Caco-2 (cell line): Measurements from ENCODE around the gene MXD3. TPM values are rescaled to one million over a fixed set of nuclear protein-coding genes. Genes with fewer than 3 reads are reported as not detected.

ENCODE experiments used
- BruUV-seq: library from RNA; stranded (reverse); fragments of 400-500 nt; replicated peaks from 2 replicates; lab custom pipeline; 2021; lab: Mats Ljungman, UMichigan
- CTCF ChIA-PET: fragments of 300-600 bp; sonication (Branson Sonifier 250); formaldehyde crosslinking; loops from one replicate; lab custom pipeline; 2022; ENCODE audit warnings: antibody characterized with exemption; lab: Charles Lee
- POLR2A ChIA-PET: fragments of 300-600 bp; sonication (Branson Sonifier 250); formaldehyde crosslinking; loops from one replicate; lab custom pipeline; 2022; ENCODE audit warnings: antibody characterized with exemption; lab: Charles Lee
- DNase-seq, 2 experiments: peaks; one replicate each; pipeline versions ENCODE4 v3.0.0 to v3.0.0-alpha.2; 2020 to 2022
- H3K27me3 ChIP-seq: replicated peaks from 2 replicates; pipeline ENCODE4 v1.6.0; 2011; ENCODE audit warnings: low read length; ENCODE audit not compliant: control insufficient read depth, insufficient read depth
- H3K36me3 ChIP-seq: 2 replicates; pipeline ENCODE4 v1.5.1; 2011; ENCODE audit warnings: low read length; ENCODE audit not compliant: control insufficient read depth, insufficient read depth
- H3K4me1 ChIP-seq: fragments of 250-450 bp; sonication (Bioruptor Pico); 2 replicates; pipeline ENCODE4 v1.5.1; 2020; ENCODE audit warnings: mild to moderate bottlenecking
- H3K4me3 ChIP-seq: 2 replicates; pipeline ENCODE4 v1.5.1; 2011; ENCODE audit warnings: low read depth, mild to moderate bottlenecking, control low read depth, low read length
- H3K9me3 ChIP-seq: fragments of 250-450 bp; sonication (Bioruptor Pico); 2 replicates; pipeline ENCODE4 v1.5.1; 2020; ENCODE audit warnings: mild to moderate bottlenecking, moderate library complexity
- H3K27ac Mint-ChIP-seq: one replicate; pipeline ENCODE4 v1.8.0; 2022; ENCODE audit warnings: mixed read lengths; ENCODE audit not compliant: unreplicated experiment
- H3K27me3 Mint-ChIP-seq: one replicate; pipeline ENCODE4 v1.8.0; 2022; ENCODE audit warnings: mixed read lengths; ENCODE audit not compliant: insufficient read depth, unreplicated experiment
- H3K36me3 Mint-ChIP-seq: one replicate; pipeline ENCODE4 v1.8.0; 2022; ENCODE audit warnings: mild to moderate bottlenecking, mixed read lengths; ENCODE audit not compliant: insufficient read depth, unreplicated experiment
- H3K4me1 Mint-ChIP-seq: one replicate; pipeline ENCODE4 v1.8.0; 2022; ENCODE audit warnings: low read depth, mixed read lengths; ENCODE audit not compliant: unreplicated experiment
- H3K4me3 Mint-ChIP-seq: one replicate; pipeline ENCODE4 v1.8.0; 2022; ENCODE audit warnings: mild to moderate bottlenecking, moderate library complexity, mixed read lengths; ENCODE audit not compliant: unreplicated experiment
- H3K9me3 Mint-ChIP-seq: one replicate; pipeline ENCODE4 v1.8.0; 2022; ENCODE audit warnings: mixed read lengths; ENCODE audit not compliant: unreplicated experiment
- intact Hi-C: fragments of 100-400 bp; cut with micrococcal nuclease; formaldehyde crosslinking; loops from one replicate; pipeline ENCODE4 v1.10.0; 2022; ENCODE audit not compliant: unreplicated experiment
- total RNA-seq: library from RNA; stranded (reverse); gene quantifications from 2 replicates; pipeline ENCODE4 v1.2.3, GENCODE V29; 2022
- TF ChIP-seq, protein P1 (sequence below), 2 experiments: fragments of 200-600 bp in 1 of 2; IDR thresholded peaks; 1 replicate in 1 of 2; 2 replicates in 1 of 2; pipeline versions ENCODE4 v1.5.1 to v1.8.0; 2011 to 2022; ENCODE audit warnings: antibody characterized with exemption in 1 of 2, control low read depth in 1 of 2, inconsistent platforms in 1 of 2, low read depth in 1 of 2, low read length in 1 of 2, mild to moderate bottlenecking in 1 of 2, moderate library complexity in 1 of 2; ENCODE audit not compliant: insufficient read depth in 1 of 2, severe bottlenecking in 1 of 2, unreplicated experiment in 1 of 2

The MXD3 gene
- total RNA-seq, 1 experiment from 2014 or later: 19.8 TPM

GRCh38 chr5:177293819-177294581 lies 17.7 kb downstream of the MXD3 start:
- no TSS peak for BruUV-seq
- intact Hi-C loops: no loop called here
- no peaks in the 10 kb centered on the region for H3K4me1 ChIP-seq
- Mint-ChIP-seq H3K27ac (no peak overlapping the region), H3K9me3 (no peaks in the 10 kb centered on the region), H3K36me3 (peaks cover 73% of the 10 kb centered on the region), H3K27me3 (no peaks in the 10 kb centered on the region), H3K4me1 (no peaks in the 10 kb centered on the region), H3K4me3 (no peak overlapping the region)
- POLR2A ChIA-PET: no interaction called here
- H3K36me3 ChIP-seq: peaks cover 7% of the 10 kb centered on the region
- H3K9me3 ChIP-seq: no peaks in the 10 kb centered on the region
- no peaks in the 10 kb centered on the region for H3K27me3 ChIP-seq
- H3K4me3 ChIP-seq: no peak overlapping the region
- DNase-seq: no peak
- TF ChIP-seq, protein P1, sequence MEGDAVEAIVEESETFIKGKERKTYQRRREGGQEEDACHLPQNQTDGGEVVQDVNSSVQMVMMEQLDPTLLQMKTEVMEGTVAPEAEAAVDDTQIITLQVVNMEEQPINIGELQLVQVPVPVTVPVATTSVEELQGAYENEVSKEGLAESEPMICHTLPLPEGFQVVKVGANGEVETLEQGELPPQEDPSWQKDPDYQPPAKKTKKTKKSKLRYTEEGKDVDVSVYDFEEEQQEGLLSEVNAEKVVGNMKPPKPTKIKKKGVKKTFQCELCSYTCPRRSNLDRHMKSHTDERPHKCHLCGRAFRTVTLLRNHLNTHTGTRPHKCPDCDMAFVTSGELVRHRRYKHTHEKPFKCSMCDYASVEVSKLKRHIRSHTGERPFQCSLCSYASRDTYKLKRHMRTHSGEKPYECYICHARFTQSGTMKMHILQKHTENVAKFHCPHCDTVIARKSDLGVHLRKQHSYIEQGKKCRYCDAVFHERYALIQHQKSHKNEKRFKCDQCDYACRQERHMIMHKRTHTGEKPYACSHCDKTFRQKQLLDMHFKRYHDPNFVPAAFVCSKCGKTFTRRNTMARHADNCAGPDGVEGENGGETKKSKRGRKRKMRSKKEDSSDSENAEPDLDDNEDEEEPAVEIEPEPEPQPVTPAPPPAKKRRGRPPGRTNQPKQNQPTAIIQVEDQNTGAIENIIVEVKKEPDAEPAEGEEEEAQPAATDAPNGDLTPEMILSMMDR (IDR thresholded peaks at IDR 0.05; ENCODE audit: insufficient read depth in 1 of 2, low read depth in 1 of 2, low read length in 1 of 2, severe bottlenecking in 1 of 2, unreplicated experiment in 1 of 2): no peak
- CTCF ChIA-PET: no interaction called here

DNA sequence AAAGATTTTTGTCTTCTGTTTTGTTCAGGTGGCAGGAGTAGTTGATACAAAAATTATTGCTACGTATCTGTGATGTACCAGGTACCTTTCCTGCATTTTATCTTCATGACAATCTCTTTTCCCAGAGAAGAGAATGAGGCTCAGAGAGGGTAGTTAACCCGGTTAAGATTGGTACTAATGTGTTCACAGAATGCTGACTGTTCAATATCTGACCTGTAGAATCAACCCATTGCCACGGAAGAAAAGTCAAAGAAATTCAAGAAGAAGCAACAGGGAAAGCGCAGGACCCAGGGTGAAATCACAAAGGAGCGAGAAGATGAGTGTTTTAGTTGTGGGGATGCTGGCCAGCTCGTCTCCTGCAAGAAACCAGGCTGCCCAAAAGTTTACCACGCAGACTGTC lies 20.0 kb downstream of the MXD3 start:
- Histone ChIP-seq H3K4me1 (no peaks in the 10 kb centered on the region), H3K4me3 (no peak overlapping the region), H3K27me3 (no peaks in the 10 kb centered on the region), H3K9me3 (no peaks in the 10 kb centered on the region), H3K36me3 (peaks cover 7% of the 10 kb centered on the region)
- no peak overlapping the region for H3K4me3 Mint-ChIP-seq
- no peaks in the 10 kb centered on the region for H3K9me3 Mint-ChIP-seq
- no peaks in the 10 kb centered on the region for H3K4me1 Mint-ChIP-seq
- peaks cover 51% of the 10 kb centered on the region for H3K36me3 Mint-ChIP-seq
- CTCF ChIA-PET: no interaction called here
- no peak overlapping the region for H3K27ac Mint-ChIP-seq
- no TSS peak for BruUV-seq
- POLR2A ChIA-PET: no interaction called here
- no peak for DNase-seq
- intact Hi-C loops: no loop called here
- TF ChIP-seq, protein P1 (IDR thresholded peaks at IDR 0.05; ENCODE audit: insufficient read depth in 1 of 2, low read depth in 1 of 2, low read length in 1 of 2, severe bottlenecking in 1 of 2, unreplicated experiment in 1 of 2): no peak
- H3K27me3 Mint-ChIP-seq: no peaks in the 10 kb centered on the region

DNA sequence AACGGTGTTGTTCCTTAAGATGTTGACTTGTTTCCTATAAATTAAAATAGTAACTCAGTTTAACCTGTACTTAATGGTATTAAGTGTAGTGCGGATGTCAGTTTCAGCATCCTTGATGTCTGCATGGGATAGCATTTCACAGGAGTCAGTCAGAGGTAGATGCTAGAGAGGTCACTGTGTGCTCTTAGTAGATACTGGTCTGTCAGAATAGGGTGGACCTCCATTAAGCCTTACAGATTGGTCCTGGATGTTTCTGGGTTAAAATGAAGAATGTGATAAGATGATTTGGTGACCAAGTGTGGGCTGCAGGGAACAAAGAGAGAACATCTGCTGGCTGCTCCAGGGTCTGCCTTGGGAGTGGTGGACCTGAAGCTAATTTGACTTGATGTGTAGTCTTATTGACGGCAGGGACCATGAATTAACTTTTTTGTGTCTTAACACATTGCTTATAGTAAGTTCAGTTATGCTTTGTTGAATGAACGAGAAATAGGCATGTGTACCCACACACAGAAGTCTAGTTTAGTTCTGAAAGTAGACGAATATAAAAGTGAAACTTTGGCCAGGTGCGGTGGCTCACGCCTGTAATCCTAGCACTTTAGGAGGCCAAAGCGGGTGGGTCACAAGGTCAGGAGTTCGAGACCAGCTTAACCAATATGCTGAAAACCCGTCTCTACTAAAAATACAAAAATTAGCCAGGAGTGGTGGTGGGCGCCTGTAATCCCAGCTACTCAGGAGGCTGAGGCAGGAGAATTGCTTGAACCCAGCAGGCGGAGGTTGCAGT lies 20.7 kb downstream of the MXD3 start:
- Histone ChIP-seq H3K4me3 (no peak overlapping the region), H3K27me3 (no peaks in the 10 kb centered on the region), H3K9me3 (no peaks in the 10 kb centered on the region), H3K4me1 (no peaks in the 10 kb centered on the region), H3K36me3 (peaks cover 7% of the 10 kb centered on the region)
- POLR2A ChIA-PET: no interaction called here
- Mint-ChIP-seq H3K27ac (no peak overlapping the region), H3K4me3 (no peak overlapping the region), H3K36me3 (peaks cover 49% of the 10 kb centered on the region), H3K4me1 (no peaks in the 10 kb centered on the region), H3K27me3 (no peaks in the 10 kb centered on the region), H3K9me3 (no peaks in the 10 kb centered on the region)
- no peak for DNase-seq
- intact Hi-C loops: no loop called here
- CTCF ChIA-PET: no interaction called here
- BruUV-seq: no TSS peak
- TF ChIP-seq, protein P1 (IDR thresholded peaks at IDR 0.05; ENCODE audit: insufficient read depth in 1 of 2, low read depth in 1 of 2, low read length in 1 of 2, severe bottlenecking in 1 of 2, unreplicated experiment in 1 of 2): no peak
